IMR-90 (cell line): ENCODE results near the gene DIO1. TPM values are rescaled to one million over a fixed set of nuclear protein-coding genes. Genes with fewer than 3 reads are reported as not detected.

Experiments
- ATAC-seq: fragments of 200-7000 bp; cut with Tn5 transposase; 2 replicates; pipeline ENCODE4 v1.9.1; 2020; ENCODE audit warnings: low read depth, mild to moderate bottlenecking, moderate library complexity
- BruUV-seq: library from RNA; stranded (reverse); fragments of 400-500 nt; replicated peaks from 2 replicates; lab custom pipeline; 2021; lab: Mats Ljungman, UMichigan
- CTCF ChIA-PET: fragments of 300-600 bp; formaldehyde crosslinking; extraction: SDS; loops from one replicate; lab custom pipeline; 2021; ENCODE audit warnings: antibody characterized with exemption; lab: Yijun Ruan, JAX
- POLR2A ChIA-PET: fragments of 300-600 bp; sonication (Branson Sonifier 250); formaldehyde crosslinking; loops from one replicate; lab custom pipeline; 2022; ENCODE audit warnings: antibody characterized with exemption; ENCODE audit not compliant: unreplicated experiment; lab: Charles Lee
- DNase-seq: peaks from one replicate; pipeline ENCODE4 v3.0.0; 2013
- H2AFZ ChIP-seq: replicated peaks from 2 replicates; pipeline ENCODE3; 2013; ENCODE audit warnings: low read length, mild to moderate bottlenecking; ENCODE audit not compliant: poor library complexity
- H2AK5ac ChIP-seq: 2 replicates; pipeline ENCODE4 v1.6.1; 2013; ENCODE audit warnings: low read depth, low read length, inconsistent platforms
- H2AK9ac ChIP-seq: replicated peaks from 2 replicates; pipeline ENCODE3; 2013; ENCODE audit warnings: mild to moderate bottlenecking, low read depth, low read length, moderate library complexity; ENCODE audit not compliant: poor library complexity
- H2BK120ac ChIP-seq: 2 replicates; pipeline ENCODE4 v1.6.1; 2013; ENCODE audit warnings: low read depth, low read length, inconsistent platforms
- H2BK15ac ChIP-seq: 3 replicates; pipeline ENCODE4 v1.6.1; 2013; ENCODE audit warnings: low read depth, low read length, inconsistent platforms
- H2BK20ac ChIP-seq: 2 replicates; pipeline ENCODE4 v1.6.1; 2013; ENCODE audit warnings: low read depth, mild to moderate bottlenecking, inconsistent platforms, low read length, moderate library complexity
- H2BK5ac ChIP-seq: 2 replicates; pipeline ENCODE4 v1.6.1; 2013; ENCODE audit warnings: mild to moderate bottlenecking, low read depth, low read length, inconsistent platforms; ENCODE audit not compliant: poor library complexity, severe bottlenecking
- H3K14ac ChIP-seq: replicated peaks from 2 replicates; pipeline ENCODE4 v1.6.1; 2013; ENCODE audit warnings: low read depth, low read length, inconsistent platforms
- H3K18ac ChIP-seq: 2 replicates; pipeline ENCODE4 v1.6.1; 2013; ENCODE audit warnings: low read depth, low read length, control low read depth
- H3K23ac ChIP-seq: 2 replicates; pipeline ENCODE4 v1.6.1; 2013; ENCODE audit warnings: low read depth, low read length, inconsistent platforms
- H3K27ac ChIP-seq: 2 replicates; pipeline ENCODE4 v1.5.1; 2013; ENCODE audit warnings: mild to moderate bottlenecking, control low read depth, low read length; ENCODE audit not compliant: insufficient read depth
- H3K27me3 ChIP-seq: 2 replicates; pipeline ENCODE4 v1.6.1; 2013; ENCODE audit warnings: low read length; ENCODE audit not compliant: control insufficient read depth, insufficient read depth
- H3K36me3 ChIP-seq: 2 replicates; pipeline ENCODE4 v1.6.1; 2013; ENCODE audit warnings: low read length, mixed read lengths; ENCODE audit not compliant: control insufficient read depth, insufficient read depth
- H3K4ac ChIP-seq: 2 replicates; pipeline ENCODE4 v1.6.1; 2013; ENCODE audit warnings: low read depth, low read length, inconsistent platforms
- H3K4me1 ChIP-seq: 2 replicates; pipeline ENCODE4 v1.6.1; 2013; ENCODE audit warnings: low read length, mixed read lengths; ENCODE audit not compliant: control insufficient read depth, insufficient read depth
- H3K4me2 ChIP-seq: 2 replicates; pipeline ENCODE4 v1.6.1; 2013; ENCODE audit warnings: low read depth, mild to moderate bottlenecking, control low read depth, low read length, moderate library complexity
- H3K4me3 ChIP-seq: 2 replicates; pipeline ENCODE4 v1.5.1; 2013; ENCODE audit warnings: low read depth, mild to moderate bottlenecking, control low read depth, low read length, moderate library complexity; ENCODE audit not compliant: insufficient read depth
- H3K56ac ChIP-seq: 2 replicates; pipeline ENCODE4 v1.6.1; 2013; ENCODE audit warnings: low read length, inconsistent platforms; ENCODE audit not compliant: insufficient read depth; ENCODE audit errors: extremely low read depth
- H3K79me1 ChIP-seq, 2 experiments: 2 replicates each; pipeline ENCODE4 v1.6.1; 2013; ENCODE audit warnings: low read length in 2 of 2, inconsistent platforms in 1 of 2, low read depth in 1 of 2
- H3K9ac ChIP-seq: 2 replicates; pipeline ENCODE4 v1.6.1; 2013; ENCODE audit warnings: low read depth, low read length, control low read depth
- H3K9me1 ChIP-seq: 2 replicates; pipeline ENCODE4 v1.6.1; 2013; ENCODE audit warnings: low read length, inconsistent platforms; ENCODE audit not compliant: insufficient read depth
- H3K9me3 ChIP-seq: 2 replicates; pipeline ENCODE4 v1.6.1; 2013; ENCODE audit warnings: low read length; ENCODE audit not compliant: control insufficient read depth, insufficient read depth
- H4K20me1 ChIP-seq: 2 replicates; pipeline ENCODE4 v1.6.1; 2013; ENCODE audit warnings: low read length, inconsistent platforms; ENCODE audit not compliant: insufficient read depth
- H4K5ac ChIP-seq: 2 replicates; pipeline ENCODE4 v1.6.1; 2013; ENCODE audit warnings: mild to moderate bottlenecking, low read depth, low read length, control low read depth
- H4K8ac ChIP-seq, 2 experiments: 2 replicates each; pipeline ENCODE4 v1.6.1; 2013; ENCODE audit warnings: low read depth in 2 of 2, low read length in 2 of 2, control low read depth in 1 of 2, inconsistent platforms in 1 of 2
- H4K91ac ChIP-seq: 2 replicates; pipeline ENCODE4 v1.6.1; 2013; ENCODE audit warnings: low read depth, low read length, inconsistent platforms; ENCODE audit not compliant: insufficient read depth
- FOS ChIP-seq: fragments of 150-350 bp; IDR thresholded peaks from 2 replicates; pipeline ENCODE4 v1.6.1; 2016; ENCODE audit warnings: low read depth, low read length
- WGBS, 2 experiments: methylation state at CpG; one replicate each; pipeline versions ENCODE4 v1.1.5 to v1.1.7; 2013; ENCODE audit warnings: missing lambda C conversion rate in 2 of 2; ENCODE audit not compliant: insufficient read length in 1 of 2; ENCODE audit errors: extremely low coverage in 2 of 2; 5-methylcytosine and 5-hydroxymethylcytosine counted together
- dilution Hi-C: fragments of 300-500 bp; cut with HindIII; formaldehyde crosslinking; loops from one replicate; pipeline ENCODE4 v1.14.3; 2018; ENCODE audit warnings: low sequenced_read_pairs; ENCODE audit not compliant: unreplicated experiment
- in situ Hi-C: fragments of 300-500 bp; cut with MboI; formaldehyde crosslinking; loops from 3 replicates; pipeline ENCODE4 v1.14.3; 2019; ENCODE audit warnings: low sequenced_read_pairs, inconsistent platforms, mixed read lengths
- intact Hi-C: fragments of 100-400 bp; cut with micrococcal nuclease; formaldehyde crosslinking; loops from 2 replicates; pipeline ENCODE4 v1.10.0; 2022
- polyA plus RNA-seq, 3 experiments: library from polyadenylated mRNA; depleted of rRNA; stranded (reverse); fragments of >200 nt; gene quantifications; 2 replicates each; pipeline ENCODE4 v1.2.3, GENCODE V29; 2012; ENCODE audit warnings: low replicate concordance in 1 of 3
- total RNA-seq: library from RNA; depleted of rRNA; stranded (reverse); fragments of >200 nt; gene quantifications from 2 replicates; pipeline ENCODE4 v1.2.3, GENCODE V29; 2012

Gene DIO1
- total and polyA plus RNA-seq, 2 of the 4 experiments (the other 2 are of a cell fraction) = not detected

DNA sequence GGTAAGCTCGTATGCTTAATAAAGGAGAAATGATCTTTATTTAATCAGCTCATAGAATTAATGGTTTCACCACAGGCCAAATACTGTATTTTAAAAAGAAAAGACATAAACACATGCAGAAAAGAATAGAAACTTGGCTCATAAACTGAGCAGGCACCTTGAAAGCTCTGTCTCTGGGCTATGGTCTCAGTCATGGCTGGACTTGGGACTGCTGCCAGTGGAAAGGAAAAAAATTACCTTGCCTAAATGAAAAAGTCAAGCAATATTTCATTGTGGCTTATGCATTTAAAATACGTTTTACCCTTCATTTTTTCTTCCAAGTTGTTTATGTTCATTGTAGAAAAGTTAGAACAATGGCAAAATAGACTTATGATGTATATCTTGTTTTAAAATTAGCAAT is 60.1 kb downstream of the DIO1 start:
- ChIA-PET CTCF (no interaction called here), POLR2A (no interaction called here)
- WGBS, 2 experiments = no CpG with 5 or more reads among the region's 2 CpGs
- Histone ChIP-seq H3K56ac (no peak overlapping the region), H3K9me3 (no peaks in the 10 kb centered on the region), H3K27ac (no peak overlapping the region), H4K20me1 (peaks cover 24% of the 10 kb centered on the region), H3K14ac (no peak overlapping the region), H2AFZ (no peak overlapping the region), H4K5ac (no peak overlapping the region), H2BK20ac (no peak overlapping the region), H3K18ac (no peak overlapping the region), H3K9me1 (peaks cover 3% of the 10 kb centered on the region; the same call in 1 of the 2 replicates), H2AK5ac (no peak overlapping the region), H3K4ac (no peak overlapping the region), H2AK9ac (no peak overlapping the region), H3K4me1 (peaks cover 14% of the 10 kb centered on the region), H4K8ac (no peak overlapping the region), H2BK5ac (no peak overlapping the region), H4K91ac (no peak overlapping the region), H2BK15ac (no peak overlapping the region), H3K9ac (no peak overlapping the region), H3K27me3 (no peaks in the 10 kb centered on the region), H3K4me2 (no peak overlapping the region), H3K23ac (no peak overlapping the region), H2BK120ac (no peak overlapping the region), H3K79me1 (peaks cover 30 to 54% of the 10 kb centered on the region in 2 experiments), H3K36me3 (peaks cover 21% of the 10 kb centered on the region), H3K4me3 (no peak overlapping the region)
- BruUV-seq = no TSS peak
- no peak for ATAC-seq
- dilution Hi-C loops = no loop called here
- intact Hi-C loops = no loop called here
- no peak for DNase-seq
- no peak for TF ChIP-seq FOS
- in situ Hi-C loops = no loop called here
